A549 treated with dexamethasone at 1 μM for 4 hours (cell line): Measurements from ENCODE around the gene GOLGA6C. TPM values are rescaled to one million over a fixed set of nuclear protein-coding genes. Genes with fewer than 3 reads are reported as not detected.

Source experiments
- total RNA-seq: library from RNA; stranded (reverse); fragments of 200-300 nt; extraction: Qiagen RNA extraction; gene quantifications from 5 replicates; pipeline ENCODE4 v1.2.3, GENCODE V29; 2022

GOLGA6C gene
- not detected in 5 replicates for total RNA-seq

GRCh38 chr15:75258034-75258433 lies at the start of gene GOLGA6C:
TSS of gene GOLGA6C (plus strand) at chr15:75258334. CDS start at chr15:75258599, 265 bp downstream.

GRCh38 chr15:75282572-75282971 lies 24.4 kb downstream of the GOLGA6C start, which contains the start of gene GOLGA6D:
TSS of gene GOLGA6D (plus strand) at chr15:75282835. CDS start at chr15:75282876, 41 bp downstream.

Other genes starting within 250 kb of the GOLGA6C start
- 14.8 to 19.5 TPM (median 17.1 TPM) in 5 replicates for gene PPCDC, start 234.7 kb upstream of the GOLGA6C start, total RNA-seq
- 24.8 to 36.1 TPM (median 34.0 TPM) in 5 replicates for gene C15orf39, start 56.5 kb upstream of the GOLGA6C start, total RNA-seq
- not detected in 5 replicates for gene GOLGA6D, start 24.5 kb downstream of the GOLGA6C start, total RNA-seq
- gene COMMD4, start 77.7 kb downstream of the GOLGA6C start, total RNA-seq: 126 to 204 TPM (median 147 TPM) in 5 replicates
- gene NEIL1, start 88.7 kb downstream of the GOLGA6C start, total RNA-seq: 0.82 to 2.6 TPM (median 2.1 TPM) in 5 replicates
- 36.7 to 85.3 TPM (median 66.1 TPM) in 5 replicates for gene MAN2C1, start 110.3 kb downstream of the GOLGA6C start, total RNA-seq
- 27.1 to 39.9 TPM (median 32.3 TPM) in 5 replicates for gene SIN3A, start 193.4 kb downstream of the GOLGA6C start, total RNA-seq